Measurements from ENCODE around the gene INPP5F.

The INPP5F gene

DNA sequence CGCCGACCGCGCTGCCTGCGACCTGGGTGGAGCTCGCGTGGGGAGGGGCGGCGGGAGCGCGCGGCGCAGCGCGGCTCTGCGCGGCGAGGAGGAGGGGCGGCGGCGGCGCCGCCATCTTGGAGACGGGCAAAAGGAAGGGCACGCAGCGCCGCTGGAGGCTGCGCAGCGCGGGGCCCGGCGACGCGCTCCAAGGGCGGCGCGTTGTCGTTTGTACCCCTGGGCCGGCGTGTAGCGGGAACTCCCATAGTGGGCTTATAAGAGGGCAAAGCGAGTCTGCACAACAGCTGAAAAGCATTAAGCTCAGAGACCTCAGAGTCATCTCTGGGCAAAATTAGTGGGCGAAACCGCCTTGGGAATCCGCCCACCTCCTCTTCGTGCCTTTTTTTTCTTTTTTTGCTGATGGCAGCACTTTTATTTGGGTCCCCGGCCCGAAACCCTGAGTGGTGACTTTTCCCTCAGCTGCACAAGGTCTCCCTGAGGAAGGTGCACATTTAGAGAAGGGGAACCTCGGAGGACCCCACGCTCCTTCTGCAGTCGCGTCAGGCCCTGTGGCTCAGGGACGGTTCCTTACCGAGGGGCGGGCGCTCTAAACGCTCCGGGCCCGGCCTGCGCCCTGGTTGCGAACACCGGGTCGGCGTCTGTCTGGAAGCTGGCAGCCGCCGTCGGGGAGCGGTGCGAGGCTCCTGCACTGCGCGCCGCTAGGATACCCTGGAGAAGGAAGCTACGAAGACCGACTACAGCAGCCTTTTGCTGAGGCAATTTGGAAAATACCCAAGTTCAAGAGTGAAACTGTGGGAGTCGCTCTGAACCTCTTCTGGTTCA is 147.2 kb downstream of the INPP5F start:
- peak; percentile 35 for DNase-seq

- DNase-seq, result no peak
Measured at GRCh38 chr10:119878524-119878923, 152.7 kb downstream of the INPP5F start.
